Left colon (tissue), 2 donors: ENCODE results near the gene TAB3. TPM values are rescaled to one million over a fixed set of nuclear protein-coding genes. Genes with fewer than 3 reads are reported as not detected.

Experiments used
- ATAC-seq: fragments of 200-7000 bp; cut with Tn5 transposase; one replicate; pipeline ENCODE4 v1.9.1; 2020; ENCODE audit warnings: mild to moderate bottlenecking, moderate library complexity
- DNase-seq, 2 donors: peaks; one replicate each; pipeline ENCODE4 v3.0.0-alpha.2; 2020
- intact Hi-C, 2 donors: fragments of 100-400 bp; cut with DNase I in 1 of 2; cut with micrococcal nuclease in 1 of 2; formaldehyde crosslinking; loops; one replicate each; pipeline versions ENCODE4 v1.11.2 to v1.14.0; 2022; cut with DNase I, micrococcal nuclease
- total RNA-seq, 2 donors: library from RNA; stranded (reverse); fragmentation: NEBNext Ultra II Directional; extraction: Animal tissue kit (Norgen Biotek cat#: 25700); gene quantifications; one replicate each; pipeline ENCODE4 v1.2.1, GENCODE V29; 2021
- donor health status: DM: no; HTN: no; CAD: no.
- donor health status: DM: yes; HTN: yes; CAD: no.

Gene TAB3
- total RNA-seq, 2 donors from 2014 or later, result 19.8 to 21.8 TPM

DNA sequence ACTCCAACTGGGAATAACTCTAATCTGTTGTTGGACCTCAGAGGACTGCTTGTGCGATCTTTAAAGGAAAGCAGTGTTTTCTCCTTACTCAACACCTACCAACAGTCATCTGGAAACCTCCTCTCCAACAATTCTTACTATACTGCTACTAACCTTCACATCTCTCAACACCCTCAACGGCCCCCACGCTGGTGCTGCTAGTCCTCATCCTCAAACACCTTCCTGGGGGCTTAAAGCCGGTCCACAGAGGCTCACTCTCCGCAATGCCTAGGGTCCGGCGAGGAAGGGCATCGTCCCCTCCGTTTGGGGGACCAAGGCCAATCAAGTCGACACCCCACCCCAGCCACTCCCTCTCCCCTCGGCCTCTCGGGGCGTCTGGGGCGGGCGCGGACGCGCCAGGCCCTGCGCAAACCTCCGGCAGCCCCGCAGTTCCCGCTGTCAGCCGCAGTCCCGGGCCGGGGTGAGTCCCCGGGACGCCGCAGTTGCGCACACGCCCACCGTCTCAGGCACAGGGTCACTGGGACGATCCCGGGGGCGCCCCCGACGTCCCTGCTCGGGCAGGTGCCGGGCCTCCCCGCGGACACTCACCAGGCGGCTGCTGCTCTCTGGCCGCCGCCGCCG is 418 bp downstream of the TAB3 start:
- intact Hi-C loops, result no loop called here
- ATAC-seq, result peak; percentile 16
- DNase-seq, result peak in 1 of 2 donors; percentile 24

DNA sequence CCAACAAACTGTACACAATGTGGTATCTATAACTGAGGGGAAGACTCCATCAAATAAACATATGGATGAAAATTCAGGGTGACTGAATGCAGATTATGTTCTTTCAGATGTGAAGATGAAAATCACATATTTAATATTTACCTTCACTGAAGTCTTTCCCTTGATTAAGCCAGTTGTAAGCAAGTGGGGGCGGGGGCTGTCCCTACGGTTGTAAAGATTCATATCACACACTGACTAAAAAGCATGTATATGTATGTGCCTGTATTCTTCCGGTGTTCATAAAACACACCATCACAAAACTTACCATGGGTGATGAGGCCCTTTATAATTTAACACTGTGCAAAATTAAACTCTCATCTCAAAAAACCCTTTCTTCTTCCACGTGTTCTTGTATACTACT is 1.3 kb downstream of the TAB3 start:
- intact Hi-C loops, result no loop called here
- ATAC-seq, result no peak
- peak in 1 of 2 donors; percentile 7 for DNase-seq

DNA sequence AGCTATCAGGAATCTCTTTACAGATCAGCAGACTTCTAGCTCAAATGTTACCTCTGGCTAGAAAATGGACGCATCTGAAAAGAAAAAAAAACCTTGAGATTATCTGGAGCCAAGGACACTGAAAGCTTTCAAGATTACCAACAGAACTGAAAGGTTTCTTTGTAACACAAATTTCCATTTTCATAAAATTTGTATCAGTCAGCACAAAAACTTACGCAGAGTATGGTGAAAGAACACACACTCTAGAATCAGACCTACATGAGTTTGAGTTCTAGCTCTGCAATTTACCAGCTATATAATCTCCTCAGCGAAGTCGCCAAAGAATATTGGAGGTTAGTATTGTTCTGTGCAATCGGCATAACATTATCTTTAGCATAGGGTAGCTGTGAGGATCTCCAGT is 1.8 kb downstream of the TAB3 start:
- ATAC-seq, result no peak
- intact Hi-C loops, result no loop called here
- no peak for DNase-seq

DNA sequence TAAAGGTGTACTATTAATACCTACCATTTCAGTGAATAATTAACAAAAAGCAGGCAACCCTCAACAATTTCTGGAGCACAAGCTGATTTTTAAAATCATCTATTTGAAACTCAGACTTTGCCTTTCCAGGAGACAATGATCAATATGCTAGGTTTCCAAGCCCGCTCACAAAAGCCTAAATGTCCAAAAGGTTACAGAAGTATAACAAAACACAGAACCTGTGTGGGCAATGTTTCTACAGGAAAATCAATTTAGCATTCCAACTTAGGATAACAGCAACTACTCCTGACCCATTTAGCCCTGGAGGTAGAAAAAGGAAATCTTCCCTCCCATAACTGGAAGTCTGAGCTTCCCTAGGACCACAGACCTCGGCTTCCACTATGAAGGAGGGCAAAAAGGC is 3.9 kb downstream of the TAB3 start:
- DNase-seq (no peak), ATAC-seq (no peak)
- intact Hi-C loops, result no loop called here

DNA sequence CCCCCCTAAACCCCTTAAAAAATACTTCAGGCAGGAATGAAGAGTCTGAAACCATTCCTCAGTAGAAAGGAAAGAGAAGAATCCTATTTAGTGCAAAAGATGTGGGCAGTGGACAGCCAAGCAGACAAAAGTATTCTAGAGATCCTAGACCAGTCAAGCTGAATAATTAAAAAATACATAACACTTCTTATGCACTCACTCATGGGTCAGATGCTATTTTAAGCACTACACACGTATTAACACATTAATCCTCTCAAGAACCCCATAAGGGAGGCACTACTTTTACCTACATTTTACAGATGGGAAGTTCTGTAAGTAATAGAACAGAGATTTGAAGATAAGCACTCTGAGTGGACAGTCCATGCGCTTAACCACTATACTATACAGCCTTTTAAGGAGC is 5.9 kb downstream of the TAB3 start:
- no peak for DNase-seq
- ATAC-seq, result no peak
- intact Hi-C loops, result no loop called here

DNA sequence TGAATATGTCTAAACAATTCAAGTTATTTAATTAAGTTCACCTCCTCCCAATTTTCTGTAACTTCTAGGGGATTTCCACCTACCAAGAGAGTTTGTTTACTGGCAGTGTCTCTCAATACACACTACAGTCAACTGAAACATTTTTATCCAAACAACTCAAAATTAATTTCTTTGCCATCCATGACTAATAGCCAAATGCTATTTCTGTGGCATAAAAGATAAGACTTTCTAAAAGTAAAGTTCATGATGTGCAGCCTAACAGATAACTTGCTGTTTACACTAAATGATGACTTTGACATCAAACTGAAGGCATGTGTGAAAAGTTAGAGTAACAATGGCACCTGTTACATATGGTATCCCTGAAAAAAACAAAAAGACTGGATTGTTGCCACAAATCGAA is 7.3 kb downstream of the TAB3 start:
- no peak for ATAC-seq
- no peak for DNase-seq
- intact Hi-C loops, result no loop called here

DNA sequence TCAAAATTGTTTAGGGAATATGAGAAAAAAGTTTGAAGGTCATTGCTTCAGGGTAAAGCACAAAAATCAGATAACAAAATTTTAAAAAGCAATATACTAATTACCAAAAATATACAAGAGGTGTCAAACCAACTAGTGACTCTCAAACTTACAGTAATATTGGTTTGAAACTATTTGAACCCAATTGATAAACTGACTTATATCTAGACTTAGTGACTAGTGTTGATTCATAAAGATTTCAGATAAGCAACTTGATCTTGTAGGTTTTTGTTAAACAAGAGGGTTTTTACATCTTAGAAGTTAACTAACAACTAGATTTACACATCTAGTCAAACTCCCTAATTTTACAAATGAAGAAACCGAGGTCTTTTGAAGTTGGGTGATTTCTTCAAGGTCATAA is 7.7 kb downstream of the TAB3 start:
- intact Hi-C loops, result no loop called here
- no peak for ATAC-seq
- DNase-seq, result no peak

DNA sequence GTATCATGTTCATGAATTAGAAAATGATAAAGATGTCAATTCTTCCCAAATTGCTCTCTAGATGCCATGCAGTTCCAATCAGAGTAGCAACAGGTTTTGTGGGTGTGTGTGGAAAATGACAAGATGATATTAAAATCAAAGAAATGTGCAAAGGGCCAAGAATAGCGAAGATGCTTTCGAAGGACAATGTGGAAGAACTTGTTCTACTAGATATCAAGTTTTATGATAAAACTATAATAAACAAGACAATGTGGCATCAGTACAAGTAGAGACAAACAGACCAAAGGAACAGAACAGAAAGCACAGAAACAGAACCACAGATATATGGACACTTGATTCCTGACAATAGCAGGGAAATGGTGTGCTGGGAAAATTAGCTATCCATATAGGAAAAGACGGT is 9.0 kb downstream of the TAB3 start:
- ATAC-seq (no peak), DNase-seq (no peak)
- intact Hi-C loops, result no loop called here

DNA sequence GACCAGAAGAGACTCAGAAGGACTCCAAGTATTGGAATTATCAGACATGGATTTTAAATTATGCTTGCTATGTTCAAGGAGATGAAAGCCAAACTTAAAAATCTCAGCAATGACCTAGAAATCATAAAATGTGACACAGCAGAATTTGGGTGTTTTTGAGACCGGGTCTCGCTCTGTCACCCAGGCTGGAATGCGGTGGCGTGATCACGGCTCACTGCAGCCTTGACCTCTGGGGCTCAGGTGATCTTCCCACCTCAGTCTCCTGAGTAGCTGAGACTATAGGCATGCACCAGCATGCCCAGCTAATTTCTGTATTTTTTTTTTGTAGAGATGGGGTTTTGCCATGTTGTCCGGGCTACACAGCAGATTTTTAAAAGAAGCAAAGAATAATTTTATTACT is 12.7 kb downstream of the TAB3 start:
- intact Hi-C loops, result no loop called here
- ATAC-seq, result no peak

DNA sequence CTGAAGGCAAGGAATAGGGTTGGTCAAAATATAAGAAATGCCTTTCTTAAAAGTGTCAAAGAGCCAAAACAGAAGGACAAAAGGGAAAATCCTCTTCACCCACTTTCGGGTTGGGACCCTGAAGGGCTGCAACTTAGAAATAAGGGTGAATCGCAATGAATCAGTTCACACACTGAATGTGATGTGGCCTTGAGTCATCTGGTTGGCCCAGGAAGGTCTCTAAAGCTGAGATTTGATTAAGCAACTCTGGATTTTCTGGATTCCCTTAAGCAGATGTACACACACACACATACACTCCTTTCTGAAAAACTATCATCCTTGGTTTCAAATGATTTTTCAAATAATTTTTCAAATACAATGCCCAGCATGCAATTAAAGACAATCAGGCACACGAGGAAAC is 13.1 kb downstream of the TAB3 start:
- ATAC-seq (no peak), DNase-seq (no peak)
- intact Hi-C loops, result no loop called here

More for the DNA sequence above, 12.7 kb downstream of the TAB3 start:
- no peak for DNase-seq

DNA sequence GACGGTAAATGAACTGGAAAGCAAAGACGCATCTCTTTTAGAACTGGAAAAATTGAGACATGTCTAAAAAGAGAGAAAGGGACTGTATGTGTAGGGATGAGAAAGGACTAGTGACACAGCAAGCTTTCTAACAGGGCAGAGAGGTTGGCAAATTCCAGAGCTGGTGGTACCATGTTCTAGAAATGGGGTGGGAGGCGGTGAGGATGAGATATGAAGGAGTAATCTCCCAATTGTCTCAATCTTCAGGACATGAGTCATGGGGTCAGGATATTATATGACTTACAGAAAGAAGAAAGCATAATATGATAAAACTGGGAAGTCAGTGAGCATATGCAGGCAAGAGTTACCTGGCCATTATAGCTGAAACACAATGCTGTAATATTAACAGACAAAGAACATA is 14.2 kb downstream of the TAB3 start:
- intact Hi-C loops, result no loop called here

DNA sequence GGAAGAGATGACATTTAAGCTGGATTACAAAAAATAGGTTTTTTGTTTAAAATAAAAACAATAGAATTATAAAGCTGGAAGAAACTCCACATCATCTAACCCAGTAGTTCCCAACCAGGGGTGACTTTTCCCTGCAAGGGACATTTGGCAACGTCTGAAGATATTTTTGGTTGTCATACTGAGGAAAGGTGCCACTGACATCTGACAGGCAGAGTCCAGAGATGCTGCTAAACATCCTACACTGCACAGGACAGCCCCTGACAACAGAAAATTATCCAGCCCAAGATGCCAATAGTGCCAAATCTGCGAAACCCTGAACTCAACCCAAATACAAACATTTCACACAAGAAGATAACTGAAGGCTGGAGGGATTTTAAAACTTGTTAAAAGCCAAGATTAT is 18.5 kb downstream of the TAB3 start:
- DNase-seq (no peak), ATAC-seq (no peak)
- intact Hi-C loops, result no loop called here

More for the DNA sequence above, 14.2 kb downstream of the TAB3 start:
- no peak for DNase-seq
- ATAC-seq, result no peak

DNA sequence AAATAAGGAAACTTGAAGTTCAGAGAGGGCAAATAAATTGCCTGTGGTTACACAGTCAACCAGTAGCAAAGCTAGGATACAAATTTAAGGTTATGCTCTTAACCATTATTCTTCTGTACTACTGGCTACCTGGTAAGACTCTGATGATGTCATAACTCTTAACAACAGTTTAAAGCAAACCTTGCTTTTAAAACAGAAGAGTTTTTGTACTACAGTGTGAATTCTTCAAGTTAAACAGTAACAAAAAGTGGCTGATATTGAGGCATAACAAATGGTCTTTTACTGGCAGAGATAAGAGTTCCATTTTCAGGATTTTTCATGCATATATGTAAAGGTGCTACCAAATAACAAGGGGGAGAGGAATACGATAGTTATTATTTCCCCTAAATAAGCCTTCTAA is 23.4 kb downstream of the TAB3 start:
- ATAC-seq, result no peak

DNA sequence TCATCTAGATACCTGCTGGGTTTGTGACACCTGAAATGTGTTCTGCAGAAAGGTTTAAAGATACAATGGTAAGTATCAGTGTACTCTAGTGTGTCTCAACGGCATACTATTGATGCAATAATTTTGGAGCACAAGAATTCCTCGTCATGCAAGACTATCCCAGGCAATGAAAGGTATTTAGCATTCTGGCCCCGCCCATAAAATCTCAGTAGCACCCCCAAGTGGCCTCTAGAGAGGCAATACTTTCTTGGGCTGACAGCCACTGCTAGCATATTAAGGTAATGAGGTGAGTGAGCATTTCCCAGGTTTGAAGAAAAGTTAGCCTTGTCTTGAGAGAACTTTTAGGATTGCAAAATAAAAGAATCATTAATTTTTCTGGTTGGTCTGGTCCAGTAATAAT is 24.0 kb downstream of the TAB3 start:
- peak; percentile 49 for ATAC-seq
- intact Hi-C loops, result no loop called here
- peak in 1 of 2 donors; percentile 6 for DNase-seq

More for the DNA sequence above, 23.4 kb downstream of the TAB3 start:
- no peak for DNase-seq
- intact Hi-C loops, result no loop called here

DNA sequence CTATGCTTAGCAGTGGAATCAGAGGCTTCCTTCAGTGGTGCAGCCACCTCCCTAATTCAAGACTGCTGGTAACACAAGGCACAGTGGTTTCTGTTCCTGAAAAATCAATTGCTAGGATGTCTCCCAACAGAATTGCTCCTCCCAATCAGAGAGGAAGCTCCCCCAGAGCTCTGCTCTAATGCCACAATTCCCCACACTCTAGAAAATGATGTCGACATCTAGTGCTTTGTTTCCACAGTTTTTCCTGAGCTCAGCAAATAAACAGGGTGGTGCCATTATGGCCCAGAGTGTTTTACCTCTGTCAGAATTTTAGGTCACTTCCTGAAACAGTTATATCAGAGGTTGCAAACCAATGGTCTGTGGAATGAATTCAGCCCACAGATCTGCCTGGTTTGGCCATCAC is 24.7 kb downstream of the TAB3 start:
- intact Hi-C loops, result no loop called here
- ATAC-seq, result peak; percentile 18
- no peak for DNase-seq

DNA sequence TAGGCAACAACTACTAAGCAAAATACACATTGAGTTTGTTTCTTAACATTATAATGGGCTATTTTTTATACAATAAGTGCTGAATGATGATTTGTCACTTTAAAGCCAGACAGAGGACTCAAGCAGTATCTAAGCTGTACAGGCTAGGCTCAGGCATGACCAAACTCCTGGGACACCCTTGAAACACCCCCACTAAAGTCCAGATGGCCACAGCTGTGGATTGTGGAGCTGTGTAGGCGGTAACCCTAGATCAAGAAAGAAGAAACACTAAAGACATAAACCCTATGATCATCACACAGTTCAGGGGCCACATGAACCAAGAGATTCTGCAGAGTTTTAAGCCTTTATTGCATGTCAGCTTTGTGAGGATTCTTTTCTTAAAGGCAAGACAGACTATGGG is 25.1 kb downstream of the TAB3 start:
- ATAC-seq (no peak), DNase-seq (peak in 1 of 2 donors; percentile 8)
- intact Hi-C loops, result no loop called here

DNA sequence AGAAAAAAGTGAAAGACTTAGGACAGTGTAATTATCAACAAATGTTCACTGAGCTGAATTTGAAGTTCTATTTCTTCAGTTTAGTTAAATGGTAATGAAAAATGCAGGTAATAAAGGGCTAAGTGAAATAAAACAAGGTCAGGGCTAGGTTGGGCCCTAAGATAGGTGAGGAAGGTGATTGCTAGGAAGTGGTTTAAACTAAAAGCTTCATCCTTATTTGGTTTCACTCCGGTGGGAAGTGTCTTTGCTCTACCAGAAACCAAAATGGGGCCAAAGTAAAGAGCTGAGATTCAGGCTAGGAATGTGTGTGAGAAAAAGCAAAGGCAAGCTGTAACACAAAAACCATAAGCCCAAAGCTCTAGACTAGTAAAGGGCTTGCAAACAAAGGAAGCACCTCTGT is 31.0 kb downstream of the TAB3 start:
- ATAC-seq (no peak), DNase-seq (no peak)
- intact Hi-C loops, result no loop called here

DNA sequence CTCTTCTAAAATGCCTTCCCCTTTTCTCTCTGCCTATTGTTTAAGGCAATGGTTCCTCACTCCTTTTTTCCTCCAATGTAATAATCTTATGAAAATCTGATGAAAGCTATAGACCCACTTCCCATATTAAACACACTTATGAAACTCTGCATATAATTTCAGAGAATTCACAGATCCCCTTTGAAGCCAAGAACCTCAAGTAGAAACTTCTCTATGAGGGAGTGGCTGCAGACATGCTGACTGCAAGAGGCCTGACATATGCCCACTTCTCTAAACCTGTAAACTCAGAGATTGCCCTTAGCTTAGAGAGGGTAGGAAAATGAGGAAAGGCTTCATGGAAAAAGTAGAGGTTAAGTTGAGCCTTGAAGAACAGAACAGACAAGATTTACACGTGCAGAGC is 37.6 kb downstream of the TAB3 start:
- intact Hi-C loops, result no loop called here
- DNase-seq (no peak), ATAC-seq (no peak)

DNA sequence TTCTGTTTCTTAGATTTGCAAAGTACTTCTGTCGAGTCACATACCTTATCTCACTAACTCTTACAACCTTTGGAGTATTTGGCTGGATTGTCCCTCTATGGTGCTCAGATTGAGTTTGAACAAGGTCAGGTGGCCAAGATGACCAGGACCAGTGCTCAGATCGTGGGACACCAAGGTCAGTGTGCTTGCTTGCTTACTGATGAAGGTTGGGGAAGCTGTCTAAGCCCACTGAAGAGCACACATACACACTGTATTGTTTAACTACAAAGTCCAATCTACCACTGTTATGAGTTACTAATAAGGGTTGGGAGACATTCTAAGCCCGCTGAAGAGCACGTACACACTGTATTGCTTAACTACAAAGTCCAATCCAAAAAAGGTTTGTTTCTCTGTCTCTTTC is 53.7 kb downstream of the TAB3 start:
- ATAC-seq (no peak), DNase-seq (no peak)
- intact Hi-C loops, result no loop called here

DNA sequence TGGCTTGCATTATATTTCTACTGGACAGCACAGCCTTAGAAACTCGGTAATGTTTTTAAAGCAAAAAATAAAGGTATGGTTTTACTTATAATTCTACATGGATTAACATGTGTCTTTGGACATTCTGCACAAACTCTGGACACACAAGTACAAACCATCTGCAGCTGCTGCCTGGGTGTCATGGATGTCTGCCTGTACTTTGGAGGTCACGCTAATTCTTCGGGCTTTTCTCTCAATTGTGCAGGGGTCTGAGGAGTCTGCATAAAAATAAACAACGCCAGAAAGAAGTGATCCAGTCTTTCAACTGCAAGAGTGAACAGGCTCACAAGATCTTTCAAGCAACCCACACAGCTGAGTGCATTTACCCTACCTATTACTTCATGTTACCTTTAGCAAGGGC is 55.2 kb downstream of the TAB3 start:
- intact Hi-C loops, result no loop called here
- DNase-seq (no peak), ATAC-seq (no peak)

DNA sequence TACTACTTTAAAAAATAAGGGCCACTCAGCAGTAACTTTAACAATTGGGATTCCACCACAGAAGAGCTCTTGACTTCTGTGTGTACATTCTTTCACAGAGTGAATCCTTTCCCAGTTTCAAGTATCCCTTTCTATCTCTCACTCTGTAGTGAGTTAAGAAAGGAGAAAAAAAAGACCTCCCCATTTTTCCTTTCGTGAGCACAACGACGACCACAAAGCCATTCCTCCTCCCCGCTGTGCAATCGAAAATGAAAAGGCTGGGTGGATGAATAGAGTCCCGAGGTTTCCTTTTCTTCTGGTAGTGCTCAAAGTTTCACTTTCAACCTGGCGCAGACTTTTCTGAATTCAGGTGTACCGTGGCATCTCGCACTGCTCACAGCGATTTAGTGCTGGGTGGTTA is 58.0 kb downstream of the TAB3 start:
- no peak for ATAC-seq
- no peak for DNase-seq
- intact Hi-C loops, result no loop called here
